ENCODE measurements around the gene RASL11A.
"Not testable (repeated sequence)": the region's sequence is repeated elsewhere in the genome, so short reads cannot be mapped to it uniquely, and the experiment has no call there.

The RASL11A gene, protein sequence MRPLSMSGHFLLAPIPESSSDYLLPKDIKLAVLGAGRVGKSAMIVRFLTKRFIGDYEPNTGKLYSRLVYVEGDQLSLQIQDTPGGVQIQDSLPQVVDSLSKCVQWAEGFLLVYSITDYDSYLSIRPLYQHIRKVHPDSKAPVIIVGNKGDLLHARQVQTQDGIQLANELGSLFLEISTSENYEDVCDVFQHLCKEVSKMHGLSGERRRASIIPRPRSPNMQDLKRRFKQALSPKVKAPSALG

DNA sequence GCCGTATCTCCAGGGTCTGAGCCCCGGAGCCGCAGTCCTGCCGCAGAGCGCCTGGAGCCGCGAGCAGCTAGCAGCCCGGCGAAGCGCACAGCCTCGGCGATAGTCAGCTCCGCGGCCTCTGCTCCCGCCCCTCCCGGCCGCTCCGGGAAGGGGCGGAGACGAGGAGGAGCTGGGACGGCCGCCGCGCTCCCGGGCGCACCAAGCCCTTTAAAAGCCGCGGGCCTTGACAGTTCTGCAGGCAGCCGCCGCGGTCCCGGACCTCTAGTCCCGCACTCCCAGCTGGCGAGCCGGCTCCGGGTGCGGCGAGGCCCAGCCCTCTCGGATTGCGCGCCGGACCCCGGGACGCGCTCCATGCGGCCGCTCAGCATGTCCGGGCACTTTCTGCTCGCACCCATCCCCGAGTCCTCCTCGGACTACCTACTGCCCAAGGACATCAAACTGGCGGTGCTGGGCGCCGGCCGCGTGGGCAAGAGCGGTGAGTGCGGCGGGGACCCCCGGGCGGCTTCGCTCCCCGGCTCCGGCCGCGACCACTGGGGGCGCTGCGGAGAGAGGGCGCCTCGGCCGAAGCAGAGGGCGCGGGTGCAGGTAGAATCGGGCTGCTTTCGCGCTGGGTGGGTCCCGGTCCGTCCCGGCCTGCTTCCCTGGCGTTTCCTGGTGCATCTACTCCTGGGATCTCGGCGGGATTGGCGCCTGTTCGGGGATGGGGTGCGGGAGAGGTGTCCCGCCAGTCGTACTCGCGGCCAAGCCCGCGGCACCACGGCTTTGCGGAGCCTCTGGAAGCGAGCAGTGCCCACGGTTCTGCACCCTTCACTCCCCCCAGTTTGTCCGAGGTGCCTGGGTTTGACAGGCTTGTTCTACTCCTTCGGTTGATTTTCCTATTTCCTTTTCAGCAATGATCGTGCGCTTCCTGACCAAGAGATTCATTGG lies at the start of gene RASL11A:
Gene RASL11A (plus strand): TSS at position 237 of the 927 bp plus-strand sequence. CDS start 115 bp downstream, at position 352.
- Mint-ChIP-seq H3K9me3 (no peaks in the 10 kb centered on the region), H3K27ac (peak within 1 kb of the TSS; percentile 80), H3K4me3 (peak within 1 kb of the TSS; percentile 86), H3K36me3 (ENCODE audit: low read depth) (no peaks in the 10 kb centered on the region), H3K27me3 (peaks cover 17% of the 10 kb centered on the region), H3K4me1 (ENCODE audit: low read depth) (peaks cover 20% of the 10 kb centered on the region)

- H3K27ac Mint-ChIP-seq; H3K36me3 Mint-ChIP-seq (ENCODE audit: low read depth); H3K4me3 Mint-ChIP-seq; H3K27me3 Mint-ChIP-seq; H3K4me1 Mint-ChIP-seq (ENCODE audit: low read depth); H3K9me3 Mint-ChIP-seq: not testable (repeated sequence)
These were observed 48.5 kb upstream of the RASL11A start for GRCh38 chr13:27222100-27222499.

DNA sequence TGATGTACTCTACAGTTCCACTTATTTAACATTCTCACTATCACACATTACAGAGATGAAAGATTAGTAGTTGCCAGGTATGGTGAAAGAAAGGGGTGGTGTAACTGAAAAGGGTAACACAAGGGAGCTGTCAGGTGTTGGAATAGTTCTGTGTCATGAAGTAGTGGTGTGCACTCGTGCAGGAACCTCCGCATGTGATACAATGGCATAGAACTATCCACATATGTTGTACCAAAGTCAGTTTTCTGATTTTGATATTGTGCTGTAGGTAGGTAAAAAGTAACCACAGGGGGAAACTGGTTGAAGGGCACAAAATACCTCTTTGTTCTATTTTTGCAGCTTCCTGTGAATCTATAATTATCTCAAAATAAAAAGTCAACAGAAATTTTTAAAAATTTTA lies 43.6 kb upstream of the RASL11A start:
- no peaks in the 10 kb centered on the region for H3K27me3 Mint-ChIP-seq
- peaks cover 3% of the 10 kb centered on the region for H3K9me3 Mint-ChIP-seq
- no peak overlapping the region for H3K4me3 Mint-ChIP-seq
- peaks cover 9% of the 10 kb centered on the region for H3K36me3 Mint-ChIP-seq (ENCODE audit: low read depth)
- peaks cover 10% of the 10 kb centered on the region for H3K4me1 Mint-ChIP-seq (ENCODE audit: low read depth)
- H3K27ac Mint-ChIP-seq = peak overlapping the region; percentile 71

DNA sequence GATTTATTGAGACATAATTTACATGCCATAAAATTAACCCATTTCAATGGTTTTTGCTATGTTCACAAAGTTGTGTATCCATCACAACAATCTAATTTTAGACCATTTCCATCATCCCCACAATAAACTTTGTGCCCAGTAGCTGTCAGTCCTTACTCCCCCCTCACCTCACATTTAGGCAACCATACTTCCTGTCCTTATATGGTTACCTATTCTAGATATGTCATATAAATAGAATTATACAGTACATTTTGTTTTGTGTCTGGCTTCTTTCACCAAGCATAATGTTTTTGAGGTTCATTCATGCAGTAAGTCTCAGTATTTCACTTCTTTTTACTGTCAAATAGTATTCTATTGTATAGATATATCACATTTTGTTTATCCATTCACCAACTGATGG lies 42.5 kb upstream of the RASL11A start:
- Mint-ChIP-seq H3K4me1 (ENCODE audit: low read depth) (peaks cover 10% of the 10 kb centered on the region), H3K36me3 (ENCODE audit: low read depth) (peaks cover 19% of the 10 kb centered on the region), H3K4me3 (no peak overlapping the region), H3K27me3 (no peaks in the 10 kb centered on the region), H3K9me3 (peaks cover 11% of the 10 kb centered on the region), H3K27ac (no peak overlapping the region)

DNA sequence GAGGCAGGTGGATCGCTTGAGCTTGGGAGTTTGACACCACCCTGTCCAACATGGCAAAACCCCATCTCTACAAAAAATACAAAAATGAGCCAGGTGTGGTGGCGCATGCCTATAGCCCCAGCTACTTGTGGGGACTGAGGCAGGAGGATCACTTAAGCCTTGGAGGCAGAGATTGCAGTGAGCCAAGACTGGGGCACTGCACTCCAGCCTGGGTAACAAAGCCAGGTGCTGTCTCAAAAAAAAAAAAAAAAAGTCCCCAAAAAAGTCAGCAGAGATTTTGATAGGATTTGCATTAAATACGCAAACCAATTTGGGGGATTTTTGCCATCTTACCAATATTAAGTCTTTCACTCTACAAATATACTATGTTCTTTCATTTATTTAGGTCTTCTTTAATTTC lies 41.0 kb upstream of the RASL11A start:
- H3K27ac Mint-ChIP-seq = no peak overlapping the region
- H3K36me3 Mint-ChIP-seq (ENCODE audit: low read depth) = peaks cover 23% of the 10 kb centered on the region
- no peaks in the 10 kb centered on the region for H3K27me3 Mint-ChIP-seq
- H3K4me1 Mint-ChIP-seq (ENCODE audit: low read depth) = peaks cover 10% of the 10 kb centered on the region
- no peak overlapping the region for H3K4me3 Mint-ChIP-seq
- peaks cover 11% of the 10 kb centered on the region for H3K9me3 Mint-ChIP-seq

GRCh38 chr13:27233964-27234363 lies 36.7 kb upstream of the RASL11A start:
- H3K4me1 Mint-ChIP-seq (ENCODE audit: low read depth) = no peaks in the 10 kb centered on the region
- H3K4me3 Mint-ChIP-seq = no peak overlapping the region
- H3K36me3 Mint-ChIP-seq (ENCODE audit: low read depth) = peaks cover 23% of the 10 kb centered on the region
- no peaks in the 10 kb centered on the region for H3K27me3 Mint-ChIP-seq
- no peak overlapping the region for H3K27ac Mint-ChIP-seq
- peaks cover 11% of the 10 kb centered on the region for H3K9me3 Mint-ChIP-seq

DNA sequence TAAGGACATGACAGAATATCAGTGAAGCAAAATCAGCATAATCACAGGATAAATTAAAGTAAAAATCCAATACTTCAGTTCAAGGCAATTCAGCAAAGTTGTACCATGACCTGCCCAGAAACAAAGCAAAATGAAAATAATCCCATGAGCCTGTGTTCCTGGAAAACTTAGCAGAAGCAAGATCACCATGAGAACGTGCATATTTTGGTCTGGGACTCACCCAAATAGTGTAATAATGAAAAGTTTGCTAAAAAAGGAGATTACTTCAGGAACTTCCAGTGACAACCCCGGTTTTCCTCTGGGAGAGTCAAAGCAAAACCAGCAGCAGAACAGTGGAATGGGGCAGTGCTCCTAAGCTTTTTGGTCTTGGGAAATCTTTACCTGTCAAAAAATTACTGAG lies 34.2 kb upstream of the RASL11A start:
- Mint-ChIP-seq H3K9me3 (peaks cover 11% of the 10 kb centered on the region), H3K27me3 (no peaks in the 10 kb centered on the region)

GRCh38 chr13:27242702-27243101 lies 27.9 kb upstream of the RASL11A start:
- H3K4me1 Mint-ChIP-seq (ENCODE audit: low read depth) = peaks cover 1% of the 10 kb centered on the region
- no peak overlapping the region for H3K4me3 Mint-ChIP-seq
- H3K9me3 Mint-ChIP-seq = no peaks in the 10 kb centered on the region
- H3K27ac Mint-ChIP-seq = no peak overlapping the region
- peaks cover 25% of the 10 kb centered on the region for H3K36me3 Mint-ChIP-seq (ENCODE audit: low read depth)
- no peaks in the 10 kb centered on the region for H3K27me3 Mint-ChIP-seq

More for the DNA sequence above, 34.2 kb upstream of the RASL11A start:
- Mint-ChIP-seq H3K36me3 (ENCODE audit: low read depth) (peaks cover 18% of the 10 kb centered on the region), H3K4me1 (ENCODE audit: low read depth) (no peaks in the 10 kb centered on the region), H3K27ac (no peak overlapping the region), H3K4me3 (no peak overlapping the region)

DNA sequence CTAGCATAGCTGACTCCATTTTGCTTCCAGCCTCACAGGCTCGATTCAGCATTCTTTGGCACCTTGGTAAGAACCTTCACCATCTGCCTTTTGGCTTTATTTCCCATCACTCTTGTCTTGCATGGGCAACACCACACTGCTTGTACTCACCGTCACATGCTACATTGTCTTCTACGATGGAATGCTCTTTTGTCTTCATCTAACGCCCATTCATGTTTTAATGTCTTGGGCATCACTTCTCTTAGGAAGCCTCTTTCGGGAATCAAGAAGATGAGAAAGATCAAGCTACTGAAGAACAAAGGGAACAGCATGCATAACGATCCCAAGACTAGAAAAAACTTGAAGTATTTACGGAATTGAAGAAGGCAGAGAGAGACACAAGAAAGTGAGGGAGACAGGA lies 25.0 kb upstream of the RASL11A start:
- Mint-ChIP-seq H3K4me3 (no peak overlapping the region), H3K4me1 (ENCODE audit: low read depth) (peaks cover 21% of the 10 kb centered on the region), H3K36me3 (ENCODE audit: low read depth) (peaks cover 29% of the 10 kb centered on the region), H3K27me3 (no peaks in the 10 kb centered on the region), H3K27ac (no peak overlapping the region), H3K9me3 (no peaks in the 10 kb centered on the region)

DNA sequence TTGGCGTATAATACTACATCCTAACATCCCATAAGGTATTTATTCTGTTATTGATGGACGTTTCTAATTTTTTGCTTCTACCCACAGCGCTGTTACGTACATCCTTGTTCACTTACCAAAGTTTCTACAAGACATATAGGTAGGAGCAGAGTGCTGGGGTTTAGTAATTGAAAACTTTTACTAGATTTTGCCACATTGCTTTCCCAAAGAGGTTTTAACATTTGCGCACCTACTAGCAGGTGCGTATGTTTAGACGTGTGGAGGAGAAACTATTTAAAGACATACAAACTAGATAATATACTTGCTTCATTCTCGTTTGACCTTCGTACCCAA lies 19.8 kb upstream of the RASL11A start:
- peaks cover 63% of the 10 kb centered on the region for H3K4me1 Mint-ChIP-seq (ENCODE audit: low read depth)

DNA sequence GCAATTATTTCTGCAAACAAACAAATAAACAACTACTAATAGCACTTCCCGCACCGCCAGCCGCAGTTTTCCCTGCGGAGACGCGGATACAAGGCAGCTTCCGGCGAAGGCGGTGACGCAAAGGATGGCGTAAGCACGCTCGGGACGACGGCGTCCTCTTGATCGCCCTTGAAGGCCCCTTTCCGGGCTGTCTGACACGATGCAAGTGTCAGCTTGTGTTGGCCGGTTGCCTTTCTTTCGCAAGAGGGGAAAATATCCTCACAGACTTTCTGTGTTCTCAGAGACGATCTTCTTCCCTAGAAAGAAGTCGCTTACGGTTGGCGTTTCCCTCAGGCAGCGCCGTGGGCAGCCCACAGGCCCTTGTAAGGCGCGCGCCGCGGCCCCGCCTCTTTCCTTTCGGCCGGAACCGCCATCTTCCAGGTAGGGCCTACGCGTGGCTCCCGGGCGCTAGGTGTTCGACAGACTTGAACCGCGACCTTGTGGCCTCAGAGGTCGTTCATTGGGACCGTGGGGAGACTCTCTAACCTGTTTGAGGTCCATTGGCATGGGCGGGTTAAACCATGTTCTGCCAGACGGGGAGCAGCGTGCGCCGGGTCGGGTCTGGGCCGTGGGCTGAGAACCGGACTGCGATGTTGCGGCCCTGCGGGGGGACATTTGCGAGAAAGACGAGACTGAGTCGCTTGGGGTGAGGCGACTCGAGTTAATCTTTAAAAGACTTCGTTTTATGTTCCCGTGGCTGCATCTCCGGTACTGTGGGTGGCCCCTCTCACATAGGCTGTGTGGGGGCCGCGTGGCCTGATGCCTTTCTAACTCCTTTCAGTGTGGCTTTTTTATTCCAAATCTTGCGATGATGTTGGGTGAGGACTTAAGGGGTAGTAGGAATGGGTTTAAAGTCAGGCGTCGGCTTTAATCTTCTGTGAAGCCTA lies 19.2 kb upstream of the RASL11A start, which contains the start of gene RPL21:
Gene RPL21 (plus strand): TSS at position 393 of the 926 bp plus-strand sequence. CDS start 2,219 bp downstream, outside the sequence.
- no peaks in the 10 kb centered on the region for H3K27me3 Mint-ChIP-seq
- no peaks in the 10 kb centered on the region for H3K9me3 Mint-ChIP-seq
- H3K27ac Mint-ChIP-seq = peak within 1 kb of the TSS; percentile 99
- H3K4me3 Mint-ChIP-seq = peak within 1 kb of the TSS; percentile 98
- peaks cover 55% of the 10 kb centered on the region for H3K36me3 Mint-ChIP-seq (ENCODE audit: low read depth)
- peaks cover 70% of the 10 kb centered on the region for H3K4me1 Mint-ChIP-seq (ENCODE audit: low read depth)

More for the DNA sequence above, 19.8 kb upstream of the RASL11A start:
- Mint-ChIP-seq H3K36me3 (ENCODE audit: low read depth) (peaks cover 48% of the 10 kb centered on the region), H3K4me3 (peak overlapping the region; percentile 98), H3K27ac (peak overlapping the region; percentile 99), H3K27me3 (no peaks in the 10 kb centered on the region), H3K9me3 (no peaks in the 10 kb centered on the region)

DNA sequence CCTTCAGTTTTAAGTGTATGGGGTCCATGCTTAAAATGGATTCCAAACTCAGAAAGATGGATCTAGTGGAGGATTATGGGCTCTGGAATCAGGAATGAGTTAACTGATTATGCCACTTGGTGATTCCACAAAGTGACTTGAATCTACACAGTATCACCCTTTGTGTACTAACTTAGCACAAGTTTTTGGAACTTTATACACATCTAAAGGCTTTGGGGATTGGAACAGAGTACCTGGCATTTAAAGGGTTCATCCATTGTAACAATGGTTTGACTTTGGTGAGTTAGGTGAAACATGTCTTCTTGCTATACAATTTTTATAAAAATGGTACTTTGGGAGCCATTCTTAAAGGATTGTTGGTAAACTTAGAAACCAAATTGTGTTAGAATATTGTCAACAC lies 18.2 kb upstream of the RASL11A start:
- peak overlapping the region; percentile 98 for H3K4me3 Mint-ChIP-seq
- H3K36me3 Mint-ChIP-seq (ENCODE audit: low read depth) = peaks cover 64% of the 10 kb centered on the region

GRCh38 chr13:27257233-27257568 lies 13.4 kb upstream of the RASL11A start:
- peak overlapping the region; percentile 48 for H3K27ac Mint-ChIP-seq
- peak overlapping the region; percentile 35 for H3K4me3 Mint-ChIP-seq
- no peaks in the 10 kb centered on the region for H3K9me3 Mint-ChIP-seq
- H3K27me3 Mint-ChIP-seq = no peaks in the 10 kb centered on the region
- peaks cover 86% of the 10 kb centered on the region for H3K36me3 Mint-ChIP-seq (ENCODE audit: low read depth)
- peaks cover 95% of the 10 kb centered on the region for H3K4me1 Mint-ChIP-seq (ENCODE audit: low read depth)

More for the DNA sequence above, 18.2 kb upstream of the RASL11A start:
- no peaks in the 10 kb centered on the region for H3K27me3 Mint-ChIP-seq
- H3K9me3 Mint-ChIP-seq = no peaks in the 10 kb centered on the region
- peaks cover 79% of the 10 kb centered on the region for H3K4me1 Mint-ChIP-seq (ENCODE audit: low read depth)
- peak overlapping the region; percentile 99 for H3K27ac Mint-ChIP-seq

DNA sequence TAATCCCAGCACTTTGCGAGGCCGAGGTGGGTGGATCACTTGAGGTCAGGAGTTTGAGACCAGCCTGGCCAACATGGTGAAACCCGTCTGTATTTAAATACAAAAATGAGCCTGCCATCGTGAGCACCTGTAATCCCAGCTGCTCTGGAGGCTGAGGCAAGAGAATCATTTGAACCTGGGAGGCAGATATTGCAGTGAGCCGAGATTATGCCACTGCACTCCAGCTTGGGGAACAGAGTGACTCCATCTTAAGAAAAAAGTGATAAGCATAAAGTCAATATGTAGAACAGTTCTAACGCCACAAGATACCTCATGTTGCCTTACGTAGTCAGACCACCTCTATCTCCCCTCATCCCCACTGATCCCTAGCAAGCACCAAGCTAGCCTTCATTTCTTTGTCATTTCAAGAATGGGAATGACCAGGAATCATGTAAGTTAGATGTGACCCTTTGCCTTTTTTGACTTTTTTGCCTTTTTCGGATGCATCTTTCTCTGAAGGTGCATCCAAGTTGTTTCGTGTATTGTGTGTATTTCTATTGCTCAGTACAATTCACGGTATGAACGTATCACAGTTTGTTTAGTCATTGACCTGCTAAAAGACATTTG lies 12.9 kb upstream of the RASL11A start:
- Mint-ChIP-seq H3K36me3 (ENCODE audit: low read depth) (peaks cover 84% of the 10 kb centered on the region), H3K27me3 (no peaks in the 10 kb centered on the region), H3K27ac (peak overlapping the region; percentile 53), H3K4me1 (ENCODE audit: low read depth) (peaks cover 97% of the 10 kb centered on the region), H3K9me3 (no peaks in the 10 kb centered on the region), H3K4me3 (peak overlapping the region; percentile 26)

All from stimulated activated naive CD8-positive, alpha-beta T cell treated with anti-CD3 and anti-CD28 coated beads, Interleukin-15, Interleukin-2, amounts not matched to agents 100 ng/mL and 50 ng/mL, for 24 hours (primary cell).